Esophagus mucosa (tissue), 1 donor: Measurements from ENCODE around the gene PTH1R. TPM values are rescaled to one million over a fixed set of nuclear protein-coding genes. Genes with fewer than 3 reads are reported as not detected.

Experiments
- ATAC-seq: fragments of 200-7000 bp; cut with Tn5 transposase; one replicate; pipeline ENCODE4 v1.9.1; 2020
- total RNA-seq: library from RNA; stranded (reverse); gene quantifications from one replicate; pipeline ENCODE4 v1.2.4, GENCODE V29; 2023
- donor health status: DM: yes; HTN: yes; CAD: no.

The PTH1R gene
- total RNA-seq, 1 donor from 2014 or later: 0.28 TPM

DNA sequence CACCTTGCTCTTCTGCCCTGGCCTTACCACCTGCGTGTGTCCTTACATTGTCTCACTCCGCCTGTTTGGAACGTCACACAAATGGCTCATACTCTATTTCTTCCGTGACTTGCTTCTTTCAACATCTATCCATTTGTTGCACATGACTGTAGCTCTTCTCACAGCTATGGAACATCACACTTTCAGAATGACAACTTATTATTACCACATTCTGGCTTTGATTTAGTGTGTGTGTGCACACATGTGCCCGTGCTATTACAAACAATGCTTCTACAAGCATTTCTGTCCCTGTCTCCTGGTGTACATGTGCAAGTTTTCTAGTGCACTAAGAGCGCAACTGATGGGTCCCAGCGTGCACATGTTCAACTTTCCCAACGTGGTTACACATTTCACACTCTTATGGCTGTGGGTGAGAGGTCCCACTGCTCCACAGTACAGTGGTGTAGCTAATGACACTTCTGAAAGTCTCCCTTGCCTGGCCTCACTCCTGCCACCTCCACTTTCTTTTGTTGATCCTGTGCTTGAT lies 37.8 kb downstream of the PTH1R start:
- ATAC-seq: no peak

- ATAC-seq: no peak
Measured at GRCh38 chr3:46916278-46916677, 38.8 kb downstream of the PTH1R start.

- no peak for ATAC-seq
Measured at GRCh38 chr3:46916799-46917198, 39.3 kb downstream of the PTH1R start.

GRCh38 chr3:46917257-46917656 lies 39.7 kb downstream of the PTH1R start:
- ATAC-seq: no peak

DNA sequence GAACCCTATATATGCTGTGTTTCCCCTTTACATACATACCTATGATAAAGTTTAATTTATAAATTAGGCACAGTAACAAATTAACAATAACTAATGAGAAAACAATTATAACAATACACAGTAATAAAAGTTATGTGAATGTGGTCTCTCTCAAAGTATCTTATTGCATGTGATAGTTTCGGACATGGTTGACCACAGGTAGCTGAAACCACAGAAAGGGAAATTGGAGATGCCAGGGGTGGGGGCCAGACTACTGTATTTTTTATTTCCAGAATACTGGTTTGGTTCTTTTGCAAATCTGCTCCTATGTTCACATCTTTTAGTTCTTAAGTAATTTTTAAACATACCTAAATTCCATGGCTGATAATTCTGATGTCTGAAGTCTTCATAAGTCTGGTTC lies 40.7 kb downstream of the PTH1R start:
- no peak for ATAC-seq

GRCh38 chr3:46918634-46919033 lies 41.1 kb downstream of the PTH1R start:
- ATAC-seq: no peak

DNA sequence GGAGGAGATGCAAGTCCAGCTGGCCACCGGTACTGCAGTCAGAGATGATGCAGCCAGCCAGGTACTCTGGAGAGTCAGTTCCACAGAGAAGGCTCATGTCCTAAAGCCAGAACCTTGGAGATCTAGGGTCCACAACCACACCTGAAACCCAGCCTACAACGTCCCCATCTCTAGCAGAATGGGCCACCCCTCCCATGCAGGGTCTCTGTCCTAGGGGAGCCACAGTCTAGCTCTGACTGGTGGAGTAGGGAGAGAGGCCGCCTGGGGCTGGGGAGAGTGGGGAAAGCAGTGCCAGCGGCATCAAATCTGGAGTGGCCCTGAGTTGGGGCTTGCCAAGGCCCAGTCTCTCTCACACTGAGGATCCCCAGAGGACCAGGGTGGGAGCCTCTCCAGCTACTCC lies 43.5 kb downstream of the PTH1R start:
- ATAC-seq: no peak

GRCh38 chr3:46921871-46922271 lies 44.4 kb downstream of the PTH1R start:
- ATAC-seq: no peak

- no peak for ATAC-seq
Measured at GRCh38 chr3:46922426-46922825, 44.9 kb downstream of the PTH1R start.

DNA sequence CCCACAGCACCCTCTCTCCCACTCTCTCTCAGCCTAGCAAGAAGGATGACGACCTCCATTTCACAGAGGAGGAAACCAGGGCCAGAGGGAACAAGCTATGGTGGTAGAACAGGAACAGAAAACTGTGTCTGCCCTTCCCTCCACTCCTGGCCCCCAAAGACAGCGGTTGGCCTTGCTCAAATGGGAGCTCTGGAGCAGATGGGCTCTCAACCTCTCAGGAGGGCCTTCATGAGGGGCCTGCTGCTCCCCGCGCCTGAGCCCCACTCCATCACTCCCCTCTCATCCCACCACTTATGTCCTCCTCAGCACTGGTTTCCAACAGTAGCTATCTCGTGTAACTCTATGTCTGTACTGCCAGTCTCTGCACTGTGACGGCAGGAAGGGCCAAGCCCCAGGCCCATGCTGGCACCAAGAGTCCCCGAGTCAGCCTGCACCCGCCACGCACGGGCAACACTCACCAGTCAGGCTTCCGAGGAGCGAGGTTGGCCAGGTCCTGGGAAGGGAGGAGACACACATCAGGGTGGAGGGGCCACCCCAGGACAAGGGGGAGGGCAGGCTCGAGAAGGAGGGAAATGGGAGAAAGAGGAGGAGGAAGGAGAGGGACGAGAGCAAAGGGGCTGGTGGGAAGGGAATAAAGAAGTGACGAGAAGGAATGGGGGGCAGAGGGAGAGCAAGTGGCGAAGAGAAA lies 45.5 kb downstream of the PTH1R start:
- ATAC-seq: no peak

DNA sequence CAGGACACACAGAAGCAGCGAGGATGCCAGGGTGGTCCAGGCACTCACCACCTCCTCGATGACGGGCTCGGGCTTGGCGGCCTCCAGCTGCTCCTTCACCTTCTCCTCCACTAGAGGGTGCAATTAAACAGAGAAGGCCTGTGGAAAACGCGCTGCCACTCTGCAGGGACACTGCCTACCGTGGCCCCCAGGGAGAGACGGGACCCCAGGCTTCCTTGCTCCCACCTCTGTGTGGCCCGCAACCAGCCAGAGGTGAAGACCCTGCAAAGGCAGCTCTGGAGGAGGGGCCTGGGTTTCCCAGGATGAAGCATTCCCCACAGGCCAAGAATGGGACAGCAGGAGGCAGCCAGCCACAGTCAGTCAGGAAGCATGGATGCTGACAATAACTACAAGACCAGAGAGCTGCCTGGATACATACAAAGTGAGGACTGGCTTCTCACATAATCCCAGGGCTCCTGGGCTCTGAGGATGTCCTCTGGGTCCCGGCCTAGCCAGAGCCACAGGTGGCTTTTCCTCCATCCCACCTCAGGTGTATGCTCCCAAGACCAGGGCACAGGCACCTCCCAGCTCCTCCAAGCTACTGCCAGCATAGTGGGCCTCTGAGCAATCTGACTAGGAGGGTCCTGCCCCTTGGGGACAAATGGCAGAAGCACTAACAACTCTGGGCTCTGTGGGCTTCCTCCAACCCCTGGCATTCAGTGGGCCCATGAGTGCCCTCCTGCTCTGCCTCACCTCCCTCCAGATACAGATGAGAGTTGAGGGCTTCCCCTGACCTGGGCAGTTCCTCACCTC lies 46.2 kb downstream of the PTH1R start:
- ATAC-seq: peak; percentile 17

GRCh38 chr3:46924921-46925584 lies 47.5 kb downstream of the PTH1R start:
- ATAC-seq: no peak

GRCh38 chr3:46925585-46925934 lies 48.0 kb downstream of the PTH1R start:
- ATAC-seq: no peak

DNA sequence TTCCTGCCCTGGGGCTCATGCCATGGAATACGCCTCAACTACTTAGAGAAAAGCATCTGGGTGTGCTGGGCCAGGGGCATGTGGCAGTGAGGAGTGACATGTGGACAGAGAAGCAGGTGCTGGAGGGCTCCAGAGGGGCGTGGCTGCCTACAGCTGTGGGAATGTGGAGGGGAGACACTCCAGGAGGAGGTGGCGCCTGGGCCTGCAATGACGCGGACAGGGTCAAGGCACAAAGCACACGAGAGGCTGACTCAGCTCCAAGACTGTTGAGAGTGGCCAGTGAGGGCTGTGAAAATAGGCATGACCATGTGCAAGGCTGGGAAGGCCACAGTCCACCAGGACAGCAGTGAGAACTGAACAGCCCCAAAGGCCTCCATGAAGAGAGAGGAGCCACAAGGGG lies 48.5 kb downstream of the PTH1R start:
- no peak for ATAC-seq

DNA sequence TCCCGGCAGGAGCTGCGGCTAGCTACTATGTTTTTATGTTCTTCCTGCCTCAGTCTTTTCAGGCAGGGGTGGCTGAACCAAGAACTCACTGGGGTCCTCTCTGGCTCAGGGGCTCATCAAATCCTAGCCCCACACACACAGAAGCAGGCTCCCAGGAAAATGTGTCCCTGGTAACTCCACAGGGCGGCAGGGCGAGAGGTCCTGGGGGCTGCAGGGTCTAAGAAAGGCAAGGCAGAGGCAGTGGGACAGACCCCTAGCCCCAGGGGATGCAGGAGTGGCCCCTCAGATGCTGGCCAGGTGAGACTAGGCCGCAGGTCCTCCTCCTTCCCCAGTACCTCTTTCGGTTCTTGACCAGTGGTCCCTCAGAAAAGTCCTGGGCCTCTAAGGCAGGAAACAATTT lies 48.9 kb downstream of the PTH1R start:
- ATAC-seq: no peak

DNA sequence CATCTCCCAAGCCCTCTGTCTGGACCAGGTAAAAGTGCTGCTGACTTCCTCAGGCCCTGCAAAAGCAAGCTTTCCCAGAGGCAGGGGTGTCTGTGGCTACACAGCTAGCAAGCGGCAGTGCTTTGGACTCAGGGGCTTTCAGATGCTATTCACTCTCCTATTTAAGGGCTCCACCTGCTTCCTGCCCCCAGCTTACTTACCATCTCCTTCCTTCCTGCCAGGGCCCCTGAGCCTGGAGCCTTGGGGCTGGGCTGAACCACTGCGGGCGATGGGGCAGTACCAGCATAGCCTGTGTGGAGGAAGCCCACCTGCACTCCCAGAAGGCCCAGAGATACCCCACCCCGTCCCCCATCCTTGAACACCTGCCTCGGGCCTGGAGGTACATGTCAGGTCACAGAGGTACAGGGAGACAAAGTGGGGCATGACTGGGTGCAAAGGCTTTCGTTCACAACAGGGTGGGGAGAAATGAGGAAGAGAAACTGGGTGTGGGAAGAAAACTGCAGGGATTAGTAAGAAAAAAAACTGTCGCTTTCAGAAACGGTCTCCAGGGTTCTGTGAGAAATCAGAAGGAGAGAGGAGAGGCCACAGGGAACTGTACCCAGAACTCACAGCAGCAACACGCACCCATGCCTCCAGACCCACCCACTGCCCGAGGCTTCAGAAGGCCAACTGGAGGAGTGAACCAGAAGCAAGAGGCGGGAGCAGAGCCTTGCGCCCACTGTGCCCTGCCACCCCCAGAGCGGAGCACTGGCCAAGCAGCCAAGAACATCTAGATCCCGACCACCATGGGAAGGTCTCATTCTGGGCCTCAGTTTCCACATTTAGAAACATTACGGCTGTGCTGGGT lies 49.6 kb downstream of the PTH1R start:
- peak; percentile 76 for ATAC-seq

DNA sequence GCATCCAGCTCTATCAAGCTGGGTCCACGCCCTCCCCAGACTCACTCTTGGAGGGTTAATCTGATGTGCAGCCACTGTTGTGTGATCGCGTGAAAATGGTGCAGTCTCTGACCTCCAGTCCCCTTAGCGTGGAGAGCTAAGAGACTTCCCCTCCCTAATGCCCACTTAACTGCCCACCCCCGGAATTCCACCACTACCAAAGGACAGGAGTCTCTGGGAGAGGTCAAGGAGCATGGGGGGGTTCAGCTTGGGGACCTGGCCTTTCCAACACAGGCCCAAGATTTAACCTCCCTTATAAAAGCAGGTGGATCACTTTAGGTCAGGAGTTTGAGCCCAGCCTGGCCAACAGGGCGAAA lies 50.2 kb downstream of the PTH1R start:
- no peak for ATAC-seq

GRCh38 chr3:46928282-46928681 lies 50.8 kb downstream of the PTH1R start:
- ATAC-seq: no peak

- peak; percentile 65 for ATAC-seq
Measured at GRCh38 chr3:46929324-46929723, 51.8 kb downstream of the PTH1R start.

- ATAC-seq: no peak
Measured at GRCh38 chr3:46930166-46930944, 52.8 kb downstream of the PTH1R start.

DNA sequence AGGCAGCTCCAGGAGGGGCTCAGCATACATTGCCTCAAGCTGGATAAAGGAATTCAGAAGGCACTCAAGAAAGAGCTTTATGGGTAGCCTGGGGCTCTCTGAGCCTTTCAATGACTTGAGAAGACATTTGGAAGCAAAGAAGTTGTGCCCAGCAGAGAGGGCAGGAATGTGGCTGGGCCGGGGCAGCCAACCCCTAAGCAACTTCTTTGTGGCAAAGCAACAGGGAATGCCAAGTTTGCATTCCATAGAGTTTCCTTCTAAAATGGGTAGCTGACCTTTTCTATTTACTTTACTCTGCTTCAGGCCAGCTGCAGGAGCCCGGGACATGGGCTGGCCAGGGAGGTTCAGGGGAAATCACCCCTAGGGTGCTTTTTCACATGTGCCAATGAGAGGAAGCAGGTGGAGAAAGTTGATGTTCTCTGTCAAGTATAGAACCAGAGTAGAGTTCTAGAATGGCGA lies 53.5 kb downstream of the PTH1R start:
- ATAC-seq: no peak
